H1 (cell line): ENCODE measurements around the gene ZNF433. TPM values are rescaled to one million over a fixed set of nuclear protein-coding genes. Genes with fewer than 3 reads are reported as not detected.

ENCODE experiments used
- CTCF ChIA-PET: fragments of 300-600 bp; sonication (Branson Sonifier 250); formaldehyde crosslinking; loops from one replicate; lab custom pipeline; 2021; ENCODE audit not compliant: partially characterized antibody; lab: Charles Lee
- POLR2A ChIA-PET: fragments of 300-600 bp; sonication (Branson Sonifier 250); formaldehyde crosslinking; loops from one replicate; lab custom pipeline; 2021; ENCODE audit warnings: inconsistent platforms; ENCODE audit not compliant: partially characterized antibody; lab: Charles Lee
- DNase-seq, 2 experiments: peaks; one replicate each; pipeline versions ENCODE4 v3.0.0 to v3.0.0-alpha.2; 2010 to 2022; ENCODE audit warnings: low spot score in 2 of 2, low read depth in 1 of 2, mixed read lengths in 1 of 2
- FAIRE-seq: peaks from 2 replicates; lab custom pipeline; 2011; peaks lifted over from hg19 to GRCh38; lab: Jason Lieb, UNC
- H2AFZ ChIP-seq: 2 replicates; pipeline ENCODE4 v1.8.1; 2012; ENCODE audit warnings: low read length, inconsistent platforms
- H2AK5ac ChIP-seq: 2 replicates; pipeline ENCODE4 v1.6.1; 2013; ENCODE audit warnings: low read depth, low read length
- H2BK120ac ChIP-seq: replicated peaks from 2 replicates; pipeline ENCODE3; 2013; ENCODE audit warnings: low read depth, low read length, inconsistent platforms
- H2BK12ac ChIP-seq: 2 replicates; pipeline ENCODE4 v1.6.1; 2013; ENCODE audit warnings: low read depth, low read length
- H2BK15ac ChIP-seq: 2 replicates; pipeline ENCODE4 v1.6.1; 2013; ENCODE audit warnings: low read length
- H2BK20ac ChIP-seq: 2 replicates; pipeline ENCODE4 v1.6.1; 2013; ENCODE audit warnings: low read length
- H2BK5ac ChIP-seq: 2 replicates; pipeline ENCODE4 v1.6.1; 2013; ENCODE audit warnings: low read depth, low read length
- H3K14ac ChIP-seq: 2 replicates; pipeline ENCODE4 v1.6.1; 2013; ENCODE audit warnings: inconsistent platforms; ENCODE audit not compliant: insufficient read length
- H3K18ac ChIP-seq: 2 replicates; pipeline ENCODE4 v1.6.1; 2013; ENCODE audit warnings: low read length; ENCODE audit errors: extremely low read depth
- H3K23ac ChIP-seq: 2 replicates; pipeline ENCODE4 v1.6.1; 2013; ENCODE audit warnings: inconsistent platforms; ENCODE audit not compliant: insufficient read length
- H3K23me2 ChIP-seq: 2 replicates; pipeline ENCODE4 v1.6.1; 2013; ENCODE audit warnings: low read depth, low read length
- H3K27ac ChIP-seq: 2 replicates; pipeline ENCODE4 v1.6.1; 2011; ENCODE audit warnings: low read depth, low read length, inconsistent platforms
- H3K27me3 ChIP-seq, 4 experiments: replicated peaks in 1 of 4; 1 replicate in 1 of 4; 2 replicates in 3 of 4; pipeline versions ENCODE4 v1.6.1 to v1.8.1; 2011 to 2013; ENCODE audit warnings: low read length in 3 of 4, mild to moderate bottlenecking in 3 of 4, inconsistent platforms in 2 of 4, mixed read lengths in 2 of 4, moderate library complexity in 1 of 4; ENCODE audit not compliant: control insufficient read depth in 3 of 4, insufficient read depth in 3 of 4; ENCODE audit errors: extremely low read depth in 1 of 4
- H3K36me3 ChIP-seq, 4 experiments: 2 replicates each; pipeline versions ENCODE4 v1.6.1 to v1.8.1; 2011 to 2013; ENCODE audit warnings: mild to moderate bottlenecking in 4 of 4, low read length in 3 of 4, moderate library complexity in 2 of 4, control low read depth in 1 of 4, inconsistent platforms in 1 of 4; ENCODE audit not compliant: insufficient read depth in 4 of 4, control insufficient read depth in 2 of 4
- H3K4ac ChIP-seq: replicated peaks from 2 replicates; pipeline ENCODE3; 2013; ENCODE audit warnings: low read length, low read depth, mixed read lengths, inconsistent platforms; ENCODE audit not compliant: insufficient read length
- H3K4me1 ChIP-seq, 4 experiments: replicated peaks in 1 of 4; 1 replicate in 1 of 4; 2 replicates in 3 of 4; pipeline versions ENCODE4 v1.6.1 to v1.8.1; 2011 to 2013; ENCODE audit warnings: low read length in 3 of 4, inconsistent platforms in 2 of 4, mixed read lengths in 1 of 4; ENCODE audit not compliant: insufficient read depth in 4 of 4, control insufficient read depth in 3 of 4
- H3K4me2 ChIP-seq, 2 experiments: 2 replicates each; pipeline versions ENCODE4 v1.6.1 to v1.8.1; 2011 to 2013; ENCODE audit warnings: low read depth in 2 of 2, low read length in 2 of 2, control low read depth in 1 of 2, inconsistent platforms in 1 of 2, mild to moderate bottlenecking in 1 of 2; ENCODE audit not compliant: insufficient read depth in 1 of 2
- H3K4me3 ChIP-seq, 4 experiments: fragments of 200-600, 300-600 bp in 1 of 4; sonication (generic), shearing (Covaris generic), sonication (Bioruptor Twin) in 1 of 4; 2 replicates each; pipeline versions ENCODE4 v1.5.1 to v1.8.1; 2011 to 2016; ENCODE audit warnings: low read length in 4 of 4, low read depth in 3 of 4, control low read depth in 2 of 4, inconsistent platforms in 2 of 4, mild to moderate bottlenecking in 2 of 4, mixed read lengths in 1 of 4, moderate library complexity in 1 of 4; ENCODE audit not compliant: insufficient read depth in 2 of 4; ENCODE audit errors: extremely low read depth in 1 of 4
- H3K56ac ChIP-seq: replicated peaks from 2 replicates; pipeline ENCODE3; 2013; ENCODE audit warnings: low read depth, mild to moderate bottlenecking, mixed read lengths, low read length, inconsistent platforms; ENCODE audit not compliant: insufficient read length
- H3K79me1 ChIP-seq: 2 replicates; pipeline ENCODE4 v1.6.1; 2013; ENCODE audit warnings: low read depth, low read length, control low read depth
- H3K79me2 ChIP-seq, 2 experiments: 2 replicates each; pipeline versions ENCODE4 v1.6.1 to v1.8.1; 2012 to 2013; ENCODE audit warnings: low read length in 2 of 2, mild to moderate bottlenecking in 2 of 2, inconsistent platforms in 1 of 2; ENCODE audit not compliant: insufficient read depth in 2 of 2, control insufficient read depth in 1 of 2
- H3K9ac ChIP-seq, 4 experiments: replicated peaks in 1 of 4; 1 replicate in 1 of 4; 2 replicates in 3 of 4; pipeline versions ENCODE4 v1.6.1 to v1.8.1; 2011 to 2013; ENCODE audit warnings: low read depth in 3 of 4, low read length in 3 of 4, control low read depth in 2 of 4, mild to moderate bottlenecking in 2 of 4, moderate library complexity in 2 of 4, inconsistent platforms in 1 of 4; ENCODE audit errors: extremely low read depth in 1 of 4
- H3K9me3 ChIP-seq, 2 experiments: 2 replicates each; pipeline versions ENCODE4 v1.6.1 to v1.8.1; 2012 to 2013; ENCODE audit warnings: mild to moderate bottlenecking in 2 of 2, moderate library complexity in 2 of 2, control low read depth in 1 of 2, inconsistent platforms in 1 of 2, low read depth in 1 of 2, low read length in 1 of 2, mixed read lengths in 1 of 2; ENCODE audit not compliant: insufficient read depth in 2 of 2
- H4K20me1 ChIP-seq, 2 experiments: replicated peaks in 1 of 2; 2 replicates each; pipeline versions ENCODE3 to v1.8.1; 2011 to 2013; ENCODE audit warnings: inconsistent platforms in 2 of 2, low read length in 2 of 2, mild to moderate bottlenecking in 1 of 2; ENCODE audit not compliant: insufficient read depth in 2 of 2, control insufficient read depth in 1 of 2
- H4K5ac ChIP-seq: 2 replicates; pipeline ENCODE4 v1.6.1; 2013; ENCODE audit warnings: low read length, low read depth, mixed read lengths, inconsistent platforms; ENCODE audit not compliant: insufficient read length
- H4K8ac ChIP-seq: 2 replicates; pipeline ENCODE4 v1.8.0; 2013; ENCODE audit warnings: mild to moderate bottlenecking, moderate library complexity, low read length, inconsistent platforms; ENCODE audit not compliant: insufficient read depth; ENCODE audit errors: extremely low read depth
- H4K91ac ChIP-seq: replicated peaks from 2 replicates; pipeline ENCODE3; 2013; ENCODE audit warnings: low read length, mixed read lengths, inconsistent platforms; ENCODE audit not compliant: insufficient read length
- BACH1 ChIP-seq: IDR thresholded peaks from 2 replicates; pipeline ENCODE4 v1.6.1; 2012; ENCODE audit warnings: low read length, improper control_type of control experiment
- BCL11A ChIP-seq, 2 experiments: IDR thresholded peaks; one replicate each; pipeline ENCODE4 v1.6.1; 2011; ENCODE audit warnings: low read depth in 2 of 2, low read length in 2 of 2, mild to moderate bottlenecking in 2 of 2
- JUND ChIP-seq: IDR thresholded peaks from 2 replicates; pipeline ENCODE4 v1.6.1; 2011; ENCODE audit warnings: mild to moderate bottlenecking, improper control_type of control experiment, low read length
- KDM4A ChIP-seq: IDR thresholded peaks from one replicate; pipeline ENCODE4 v1.7.1; 2012; ENCODE audit warnings: low read depth, mild to moderate bottlenecking, moderate library complexity, low read length, inconsistent platforms; ENCODE audit not compliant: severe bottlenecking
- KDM5A ChIP-seq: fragments of 200-600 bp; IDR thresholded peaks from 2 replicates; pipeline ENCODE4 v1.7.1; 2012; ENCODE audit warnings: mild to moderate bottlenecking, low read length, inconsistent platforms, mixed read lengths
- POLR2AphosphoS5 ChIP-seq: IDR thresholded peaks from 2 replicates; pipeline ENCODE4 v1.6.1; 2011; ENCODE audit warnings: low read depth, low read length
- POU5F1 ChIP-seq: IDR thresholded peaks from 2 replicates; pipeline ENCODE4 v1.6.1; 2011; ENCODE audit warnings: low read depth, mild to moderate bottlenecking, low read length, moderate library complexity
- RNF2 ChIP-seq: fragments of 200-900, 300-1000 bp; sonication (generic); IDR thresholded peaks from 2 replicates; pipeline ENCODE4 v1.7.1; 2016; ENCODE audit warnings: borderline replicate concordance, low read depth, mild to moderate bottlenecking, antibody characterized with exemption, low read length; ENCODE audit not compliant: poor library complexity, severe bottlenecking; ENCODE audit errors: missing control alignments
- SIN3A ChIP-seq, 2 experiments: IDR thresholded peaks in 1 of 2; conservative IDR thresholded peaks in 1 of 2; 2 replicates each; pipeline ENCODE4 v1.6.1; 2011 to 2012; ENCODE audit warnings: low read length in 2 of 2, improper control_type of control experiment in 1 of 2, low read depth in 1 of 2, mild to moderate bottlenecking in 1 of 2
- SP2 ChIP-seq: IDR thresholded peaks from 2 replicates; pipeline ENCODE4 v1.6.1; 2012; ENCODE audit warnings: mild to moderate bottlenecking, low read length, inconsistent platforms
- TBP ChIP-seq: IDR thresholded peaks from 2 replicates; pipeline ENCODE4 v1.6.1; 2011; ENCODE audit warnings: low read depth, low read length, improper control_type of control experiment
- TCF12 ChIP-seq: IDR thresholded peaks from 2 replicates; pipeline ENCODE4 v1.6.1; 2011; ENCODE audit warnings: low read depth, mild to moderate bottlenecking, low read length
- USF2 ChIP-seq: IDR thresholded peaks from 2 replicates; pipeline ENCODE4 v1.6.1; 2011; ENCODE audit warnings: low read length, improper control_type of control experiment
- WGBS, 2 experiments: shearing (Covaris generic) in 1 of 2; methylation state at CpG; one replicate each; pipeline versions ENCODE4 v1.1.6 to v1.1.7; 2013 to 2015; ENCODE audit warnings: low lambda C conversion rate in 2 of 2, mixed read lengths in 2 of 2, inconsistent platforms in 1 of 2, low coverage in 1 of 2, missing lambda C conversion rate in 1 of 2; ENCODE audit not compliant: insufficient replicate concordance in 2 of 2, insufficient coverage in 1 of 2, insufficient read length in 1 of 2; ENCODE audit errors: extremely low coverage in 1 of 2, missing lambda C conversion rate in 1 of 2; 5-methylcytosine and 5-hydroxymethylcytosine counted together
- polyA plus RNA-seq, 7 experiments: library from polyadenylated mRNA; depleted of rRNA in 3 of 7; stranded (reverse) in 5 of 7; unstranded in 2 of 7; fragments of >200 nt in 5 of 7; fragments of 200-250 nt in 2 of 7; gene quantifications; 1 replicate in 5 of 7; 2 replicates in 1 of 7; 4 replicates in 1 of 7; pipeline versions ENCODE4 v1.2.1 to v1.2.3, GENCODE V29; 2011 to 2013; ENCODE audit warnings: missing spikeins in 2 of 7, mixed read lengths in 2 of 7
- total RNA-seq: library from RNA; stranded (reverse); fragmentation: NEBNext Ultra II Directional; extraction: Animal tissue kit (Norgen Biotek cat#: 25700); gene quantifications from 2 replicates; pipeline ENCODE4 v1.2.1, GENCODE V29; 2021

Gene ZNF433
- total and polyA plus RNA-seq, 2 of the 8 experiments (the other 6 are each of a cell fraction or from before 2014, with no cell fraction given), result 0.68 to 1.8 TPM

GRCh38 chr19:12055784-12056183 is 20.3 kb upstream of the ZNF433 start:
- H3K9me3 ChIP-seq, result no peaks in the 10 kb centered on the region
- no peak overlapping the region for H3K14ac ChIP-seq
- 94% methylated on average over 5 of the region's 5 CpGs; no CpG with 5 or more reads in 1 of the 2 experiments for WGBS, 2 experiments
- H4K20me1 ChIP-seq, result no peaks in the 10 kb centered on the region
- no peak overlapping the region; the same call in 1 of the 2 replicates for H3K18ac ChIP-seq
- H4K5ac ChIP-seq, result no peak overlapping the region
- H3K9ac ChIP-seq, result no peak overlapping the region
- no peak overlapping the region for H2BK5ac ChIP-seq
- no peak overlapping the region for H4K91ac ChIP-seq
- FAIRE-seq (no peak), DNase-seq (no peak)
- TF ChIP-seq SP2 (no peak), SIN3A (conservative IDR thresholded peaks at IDR 0.05 in 1 of 2, IDR thresholded peaks at IDR 0.05 in 1 of 2; ENCODE audit: low read depth in 1 of 2, low read length in 2 of 2) (no peak), KDM5A (no peak), USF2 (no peak), BCL11A (IDR thresholded peaks at IDR 0.05; ENCODE audit: low read depth in 2 of 2, low read length in 2 of 2) (no peak), TCF12 (no peak), POLR2AphosphoS5 (no peak), RNF2 (no peak), KDM4A (no peak), JUND (no peak), TBP (no peak), BACH1 (no peak), POU5F1 (no peak)
- no peaks in the 10 kb centered on the region for H3K79me2 ChIP-seq
- H2BK120ac ChIP-seq, result no peak overlapping the region
- no peak overlapping the region for H2AFZ ChIP-seq
- no peak overlapping the region for H3K4me2 ChIP-seq
- H2BK20ac ChIP-seq, result no peak overlapping the region
- H3K27me3 ChIP-seq, result no peaks in the 10 kb centered on the region
- H3K4me1 ChIP-seq, result peaks cover 0 to 6% (median 4%) of the 10 kb centered on the region in 4 experiments; a peak in 3 of 7 replicates
- no peak overlapping the region for H4K8ac ChIP-seq
- no peak overlapping the region for H3K23ac ChIP-seq
- H3K56ac ChIP-seq, result no peak overlapping the region
- POLR2A ChIA-PET, result interaction anchor here (0.7 to 7.9 kb wide), 6 partner anchors 10 to 175 kb away, joined by 3 to 72 read pairs (median 4); partner anchors contain the start of genes ZNF433 and ZNF844
- 0 out of 2 replicates have a peak overlapping the region, but pooled peaks have one; percentile 17 for H2BK12ac ChIP-seq
- no peak overlapping the region for H3K4ac ChIP-seq
- CTCF ChIA-PET, result interaction anchor here (0.9 to 2.5 kb wide), 15 partner anchors 9 to 258 kb away, joined by 3 to 12 read pairs (median 3); partner anchors contain the start of genes ZNF20, ZNF433, ZNF491 and ZNF844
- H3K36me3 ChIP-seq, result no peaks in the 10 kb centered on the region
- H3K4me3 ChIP-seq, result no peak overlapping the region
- H3K79me1 ChIP-seq, result no peaks in the 10 kb centered on the region
- no peak overlapping the region for H2AK5ac ChIP-seq
- no peak overlapping the region for H3K27ac ChIP-seq
- no peak overlapping the region for H2BK15ac ChIP-seq
- peaks cover 3% of the 10 kb centered on the region for H3K23me2 ChIP-seq
